Mesendoderm (in vitro differentiated cells): ENCODE data around the gene RAC3.
A peak's percentile ranks its signal among the peaks of the same experiment; 100 is the strongest.

Experiments
- DNase-seq: peaks from one replicate; pipeline ENCODE4 v3.0.0; 2013
- H2AK5ac ChIP-seq: 2 replicates; pipeline ENCODE4 v1.6.1; 2013; ENCODE audit warnings: low read length, inconsistent platforms
- H2BK120ac ChIP-seq: 2 replicates; pipeline ENCODE4 v1.6.1; 2013; ENCODE audit warnings: low read depth, mild to moderate bottlenecking, low read length, moderate library complexity, mixed read lengths
- H2BK15ac ChIP-seq: replicated peaks from 2 replicates; pipeline ENCODE4 v1.6.1; 2013; ENCODE audit warnings: low read depth, mild to moderate bottlenecking, moderate library complexity
- H2BK5ac ChIP-seq: 2 replicates; pipeline ENCODE4 v1.6.1; 2013; ENCODE audit warnings: low read length, inconsistent platforms
- H3K18ac ChIP-seq: 2 replicates; pipeline ENCODE4 v1.6.1; 2013; ENCODE audit warnings: mild to moderate bottlenecking, low read length, mixed read lengths
- H3K23ac ChIP-seq: one replicate; pipeline ENCODE4 v1.6.1; 2013; ENCODE audit warnings: low read length
- H3K27ac ChIP-seq: 2 replicates; pipeline ENCODE4 v1.5.1; 2013; ENCODE audit warnings: low read depth, mild to moderate bottlenecking, inconsistent platforms, low read length, moderate library complexity
- H3K27me3 ChIP-seq: 2 replicates; pipeline ENCODE4 v1.6.1; 2013; ENCODE audit warnings: low read length, control low read depth, mild to moderate bottlenecking, inconsistent platforms; ENCODE audit not compliant: insufficient read depth, poor library complexity
- H3K36me3 ChIP-seq: 2 replicates; pipeline ENCODE4 v1.6.1; 2013; ENCODE audit warnings: low read length, inconsistent platforms; ENCODE audit not compliant: control insufficient read depth, insufficient read depth
- H3K4ac ChIP-seq: one replicate; pipeline ENCODE4 v1.6.1; 2013; ENCODE audit warnings: low read depth, mild to moderate bottlenecking, low read length, moderate library complexity
- H3K4me1 ChIP-seq: 2 replicates; pipeline ENCODE4 v1.6.1; 2013; ENCODE audit warnings: low read depth, low read length, inconsistent platforms; ENCODE audit not compliant: control insufficient read depth
- H3K4me2 ChIP-seq: 2 replicates; pipeline ENCODE4 v1.6.1; 2013; ENCODE audit warnings: low read length
- H3K4me3 ChIP-seq: 2 replicates; pipeline ENCODE4 v1.5.1; 2013; ENCODE audit warnings: mild to moderate bottlenecking, low read length
- H3K56ac ChIP-seq: one replicate; pipeline ENCODE4 v1.6.1; 2013; ENCODE audit warnings: low read length
- H3K79me1 ChIP-seq: 2 replicates; pipeline ENCODE4 v1.6.1; 2013; ENCODE audit warnings: low read length, inconsistent platforms
- H3K79me2 ChIP-seq: 2 replicates; pipeline ENCODE4 v1.6.1; 2013; ENCODE audit warnings: mild to moderate bottlenecking, low read length; ENCODE audit not compliant: control insufficient read depth, insufficient read depth
- H3K9ac ChIP-seq: 2 replicates; pipeline ENCODE4 v1.6.1; 2013; ENCODE audit warnings: low read length, inconsistent platforms
- H4K5ac ChIP-seq: one replicate; pipeline ENCODE4 v1.6.1; 2013; ENCODE audit warnings: low read length
- H4K8ac ChIP-seq: one replicate; pipeline ENCODE4 v1.6.1; 2013; ENCODE audit warnings: low read depth, mild to moderate bottlenecking, control low read depth, low read length, moderate library complexity
- WGBS: extraction: QIAGEN DNeasy Blood & Tissue Kit; methylation state at CpG from one replicate; pipeline ENCODE4 v1.1.7; 2013; ENCODE audit warnings: low lambda C conversion rate, missing lambda C conversion rate; ENCODE audit not compliant: insufficient coverage; ENCODE audit errors: extremely low coverage; 5-methylcytosine and 5-hydroxymethylcytosine counted together

The RAC3 gene

GRCh38 chr17:82003411-82004381, 27.8 kb upstream of the RAC3 start:
- no peak overlapping the region for H2BK120ac ChIP-seq
- H3K18ac ChIP-seq: peak overlapping the region; percentile 9
- peak overlapping the region; percentile 27 for H3K9ac ChIP-seq
- no peak overlapping the region for H4K8ac ChIP-seq
- peak; percentile 87 for DNase-seq
- H2AK5ac ChIP-seq: no peak overlapping the region
- peaks cover 2% of the 10 kb centered on the region for H3K79me1 ChIP-seq
- no peaks in the 10 kb centered on the region for H3K79me2 ChIP-seq
- peak overlapping the region; percentile 73 for H3K27ac ChIP-seq
- no CpG with 5 or more reads among the region's 53 CpGs for WGBS
- H2BK15ac ChIP-seq: no peak overlapping the region
- H3K4me1 ChIP-seq: no peaks in the 10 kb centered on the region
- no peaks in the 10 kb centered on the region for H3K27me3 ChIP-seq
- no peak overlapping the region for H3K4ac ChIP-seq
- H3K36me3 ChIP-seq: no peaks in the 10 kb centered on the region
- H3K23ac ChIP-seq: no peak overlapping the region
- H3K4me3 ChIP-seq: no peak overlapping the region
- no peak overlapping the region for H4K5ac ChIP-seq
- peak overlapping the region; percentile 25 for H3K56ac ChIP-seq
- peak overlapping the region; percentile 50 for H2BK5ac ChIP-seq
- H3K4me2 ChIP-seq: no peak overlapping the region

- Histone ChIP-seq H3K23ac (no peak overlapping the region), H3K9ac (no peak overlapping the region), H3K4me1 (no peaks in the 10 kb centered on the region), H2BK15ac (no peak overlapping the region), H2AK5ac (no peak overlapping the region), H3K79me2 (no peaks in the 10 kb centered on the region), H3K4ac (peak overlapping the region; percentile 8), H3K27ac (no peak overlapping the region), H3K79me1 (peaks cover 2% of the 10 kb centered on the region), H3K4me3 (no peak overlapping the region), H3K18ac (peak overlapping the region; percentile 9), H3K56ac (no peak overlapping the region), H4K8ac (no peak overlapping the region), H4K5ac (no peak overlapping the region), H2BK5ac (no peak overlapping the region), H2BK120ac (no peak overlapping the region), H3K4me2 (no peak overlapping the region), H3K36me3 (no peaks in the 10 kb centered on the region), H3K27me3 (no peaks in the 10 kb centered on the region)
- no peak for DNase-seq
- whole genome bisulfite sequencing: no CpG with 5 or more reads among the region's 41 CpGs
Measured at GRCh38 chr17:82004517-82005455, 26.7 kb upstream of the RAC3 start.

- Histone ChIP-seq H4K8ac (no peak overlapping the region), H3K27me3 (no peaks in the 10 kb centered on the region), H2AK5ac (no peak overlapping the region), H3K79me1 (peaks cover 2% of the 10 kb centered on the region), H3K4me1 (no peaks in the 10 kb centered on the region), H3K79me2 (no peaks in the 10 kb centered on the region), H2BK15ac (no peak overlapping the region), H2BK120ac (no peak overlapping the region), H3K23ac (no peak overlapping the region), H3K9ac (no peak overlapping the region), H3K4me3 (no peak overlapping the region), H3K4me2 (no peak overlapping the region), H3K27ac (no peak overlapping the region), H3K56ac (no peak overlapping the region), H3K18ac (no peak overlapping the region), H4K5ac (no peak overlapping the region), H3K36me3 (no peaks in the 10 kb centered on the region), H3K4ac (no peak overlapping the region), H2BK5ac (no peak overlapping the region)
- DNase-seq: no peak
- no CpG with 5 or more reads among the region's 30 CpGs for WGBS
Measured at GRCh38 chr17:82005701-82006348, 25.7 kb upstream of the RAC3 start.

- H3K79me2 ChIP-seq: no peaks in the 10 kb centered on the region
- no peak overlapping the region for H3K27ac ChIP-seq
- H2BK15ac ChIP-seq: no peak overlapping the region
- H3K23ac ChIP-seq: no peak overlapping the region
- no peak overlapping the region for H2BK5ac ChIP-seq
- H2AK5ac ChIP-seq: no peak overlapping the region
- H2BK120ac ChIP-seq: no peak overlapping the region
- no peak overlapping the region for H3K56ac ChIP-seq
- WGBS: no CpG with 5 or more reads among the region's 24 CpGs
- no peak overlapping the region for H3K4ac ChIP-seq
- no peak overlapping the region for H3K4me2 ChIP-seq
- H4K8ac ChIP-seq: no peak overlapping the region
- H3K4me1 ChIP-seq: no peaks in the 10 kb centered on the region
- H3K4me3 ChIP-seq: no peak overlapping the region
- H3K18ac ChIP-seq: no peak overlapping the region
- no peak overlapping the region for H4K5ac ChIP-seq
- no peaks in the 10 kb centered on the region for H3K27me3 ChIP-seq
- no peak for DNase-seq
- peaks cover 2% of the 10 kb centered on the region for H3K79me1 ChIP-seq
- no peaks in the 10 kb centered on the region for H3K36me3 ChIP-seq
- H3K9ac ChIP-seq: no peak overlapping the region
Measured at GRCh38 chr17:82006468-82007227, 24.8 kb upstream of the RAC3 start.

GRCh38 chr17:82007228-82007494, 24.3 kb upstream of the RAC3 start:
- Histone ChIP-seq H3K4me3 (no peak overlapping the region), H3K79me1 (peaks cover 2% of the 10 kb centered on the region), H2BK120ac (no peak overlapping the region), H3K56ac (no peak overlapping the region), H3K4me1 (no peaks in the 10 kb centered on the region), H3K4ac (no peak overlapping the region), H3K23ac (no peak overlapping the region), H3K36me3 (no peaks in the 10 kb centered on the region), H3K4me2 (no peak overlapping the region), H2BK15ac (no peak overlapping the region), H3K79me2 (no peaks in the 10 kb centered on the region), H2AK5ac (no peak overlapping the region), H2BK5ac (no peak overlapping the region), H3K18ac (no peak overlapping the region), H4K5ac (no peak overlapping the region), H3K27me3 (no peaks in the 10 kb centered on the region), H3K27ac (no peak overlapping the region), H3K9ac (no peak overlapping the region), H4K8ac (no peak overlapping the region)
- DNase-seq: no peak
- no CpG with 5 or more reads among the region's 6 CpGs for WGBS
